DOHH2 (cell line): Measurements from ENCODE around the gene ETV6.

ENCODE experiments used
- H3F3A ChIP-seq: fragments of 200-600 bp; sonication (generic), shearing (Covaris generic); 2 replicates; pipeline ENCODE4 v1.6.0; 2016; ENCODE audit warnings: antibody characterized with exemption, mild to moderate bottlenecking; ENCODE audit not compliant: control insufficient read depth, insufficient read depth
- H3K27ac ChIP-seq: fragments of 200-600 bp; sonication (generic); 2 replicates; pipeline ENCODE4 v1.5.1; 2014; ENCODE audit warnings: low read depth, mild to moderate bottlenecking, low read length, moderate library complexity
- H3K27me3 ChIP-seq: fragments of 200-600 bp; sonication (generic); 2 replicates; pipeline ENCODE4 v1.6.1; 2014; ENCODE audit warnings: mild to moderate bottlenecking, low read length, mixed read lengths; ENCODE audit not compliant: control insufficient read depth
- H3K36me3 ChIP-seq: fragments of 200-600 bp; sonication (generic); 2 replicates; pipeline ENCODE4 v1.6.1; 2014; ENCODE audit warnings: mild to moderate bottlenecking, low read length, moderate library complexity, mixed read lengths; ENCODE audit not compliant: control insufficient read depth
- H3K4me1 ChIP-seq: fragments of 200-600 bp; sonication (generic); 2 replicates; pipeline ENCODE4 v1.6.1; 2014; ENCODE audit warnings: mild to moderate bottlenecking, low read length, mixed read lengths; ENCODE audit not compliant: control insufficient read depth
- H3K4me2 ChIP-seq: fragments of 200-600 bp; sonication (generic); 2 replicates; pipeline ENCODE4 v1.6.0; 2014; ENCODE audit warnings: mild to moderate bottlenecking, low read length, moderate library complexity
- H3K4me3 ChIP-seq: fragments of 200-600 bp; sonication (generic); 2 replicates; pipeline ENCODE4 v1.5.1; 2014; ENCODE audit warnings: mild to moderate bottlenecking, low read length, mixed read lengths
- H3K79me2 ChIP-seq: fragments of 200-600 bp; sonication (generic); 2 replicates; pipeline ENCODE4 v1.6.1; 2014; ENCODE audit warnings: mild to moderate bottlenecking, low read length, mixed read lengths; ENCODE audit not compliant: control insufficient read depth
- H3K9me2 ChIP-seq: fragments of 200-600 bp; sonication (generic); replicated peaks from 2 replicates; pipeline ENCODE4 v1.6.1; 2014; ENCODE audit warnings: mild to moderate bottlenecking, low read length, mixed read lengths; ENCODE audit not compliant: control insufficient read depth
- H3K9me3 ChIP-seq: fragments of 200-600 bp; sonication (generic); 2 replicates; pipeline ENCODE4 v1.6.1; 2014; ENCODE audit warnings: antibody characterized with exemption, low read length, mixed read lengths; ENCODE audit not compliant: control insufficient read depth, insufficient read depth
- H4K20me1 ChIP-seq: fragments of 200-600 bp; sonication (generic); 2 replicates; pipeline ENCODE4 v1.6.0; 2014; ENCODE audit warnings: low read depth, mild to moderate bottlenecking, antibody characterized with exemption, low read length, moderate library complexity; ENCODE audit not compliant: control insufficient read depth, insufficient read depth
- EZH2phosphoT487 ChIP-seq: fragments of 200-600 bp; sonication (generic); IDR thresholded peaks from 2 replicates; pipeline ENCODE4 v1.6.1; 2017; ENCODE audit warnings: borderline replicate concordance, mild to moderate bottlenecking, antibody characterized with exemption, low read length, moderate library complexity, mixed read lengths
- TF ChIP-seq, protein P1 (sequence below): fragments of 200-600 bp; sonication (generic); IDR thresholded peaks from one replicate; pipeline ENCODE4 v1.5.1; 2014; ENCODE audit warnings: antibody characterized with exemption, mild to moderate bottlenecking, low read depth, low read length; ENCODE audit not compliant: poor library complexity, severe bottlenecking

The ETV6 gene

DNA sequence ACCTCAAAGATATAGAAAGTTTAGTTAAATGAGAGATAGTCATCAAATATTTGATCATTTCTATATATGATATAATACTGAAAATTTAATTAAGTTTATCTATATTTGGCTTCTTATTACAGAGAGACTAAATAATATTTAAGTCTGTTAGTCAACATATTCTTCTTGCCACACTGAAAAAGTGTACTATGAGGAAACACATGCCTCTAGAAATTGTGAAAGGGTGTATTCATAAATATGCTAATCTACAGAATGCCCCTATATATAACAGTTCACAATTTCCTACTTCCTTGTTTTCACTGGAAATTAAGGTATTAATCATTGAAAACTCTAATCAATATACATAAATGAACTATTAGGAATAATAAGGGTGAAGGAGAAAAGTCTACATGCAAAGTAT, 31.4 kb upstream of the ETV6 start:
- H3K27ac ChIP-seq = no peak overlapping the region
- no peaks in the 10 kb centered on the region for H3F3A ChIP-seq
- no peaks in the 10 kb centered on the region for H3K79me2 ChIP-seq
- no peaks in the 10 kb centered on the region for H3K9me3 ChIP-seq
- no peaks in the 10 kb centered on the region for H3K4me1 ChIP-seq
- no peaks in the 10 kb centered on the region for H3K27me3 ChIP-seq
- H4K20me1 ChIP-seq = no peaks in the 10 kb centered on the region
- no peak for TF ChIP-seq EZH2phosphoT487
- TF ChIP-seq, protein P1, sequence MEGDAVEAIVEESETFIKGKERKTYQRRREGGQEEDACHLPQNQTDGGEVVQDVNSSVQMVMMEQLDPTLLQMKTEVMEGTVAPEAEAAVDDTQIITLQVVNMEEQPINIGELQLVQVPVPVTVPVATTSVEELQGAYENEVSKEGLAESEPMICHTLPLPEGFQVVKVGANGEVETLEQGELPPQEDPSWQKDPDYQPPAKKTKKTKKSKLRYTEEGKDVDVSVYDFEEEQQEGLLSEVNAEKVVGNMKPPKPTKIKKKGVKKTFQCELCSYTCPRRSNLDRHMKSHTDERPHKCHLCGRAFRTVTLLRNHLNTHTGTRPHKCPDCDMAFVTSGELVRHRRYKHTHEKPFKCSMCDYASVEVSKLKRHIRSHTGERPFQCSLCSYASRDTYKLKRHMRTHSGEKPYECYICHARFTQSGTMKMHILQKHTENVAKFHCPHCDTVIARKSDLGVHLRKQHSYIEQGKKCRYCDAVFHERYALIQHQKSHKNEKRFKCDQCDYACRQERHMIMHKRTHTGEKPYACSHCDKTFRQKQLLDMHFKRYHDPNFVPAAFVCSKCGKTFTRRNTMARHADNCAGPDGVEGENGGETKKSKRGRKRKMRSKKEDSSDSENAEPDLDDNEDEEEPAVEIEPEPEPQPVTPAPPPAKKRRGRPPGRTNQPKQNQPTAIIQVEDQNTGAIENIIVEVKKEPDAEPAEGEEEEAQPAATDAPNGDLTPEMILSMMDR = no peak
- no peaks in the 10 kb centered on the region for H3K9me2 ChIP-seq
- H3K4me2 ChIP-seq = no peak overlapping the region
- H3K36me3 ChIP-seq = no peaks in the 10 kb centered on the region
- H3K4me3 ChIP-seq = no peak overlapping the region

DNA sequence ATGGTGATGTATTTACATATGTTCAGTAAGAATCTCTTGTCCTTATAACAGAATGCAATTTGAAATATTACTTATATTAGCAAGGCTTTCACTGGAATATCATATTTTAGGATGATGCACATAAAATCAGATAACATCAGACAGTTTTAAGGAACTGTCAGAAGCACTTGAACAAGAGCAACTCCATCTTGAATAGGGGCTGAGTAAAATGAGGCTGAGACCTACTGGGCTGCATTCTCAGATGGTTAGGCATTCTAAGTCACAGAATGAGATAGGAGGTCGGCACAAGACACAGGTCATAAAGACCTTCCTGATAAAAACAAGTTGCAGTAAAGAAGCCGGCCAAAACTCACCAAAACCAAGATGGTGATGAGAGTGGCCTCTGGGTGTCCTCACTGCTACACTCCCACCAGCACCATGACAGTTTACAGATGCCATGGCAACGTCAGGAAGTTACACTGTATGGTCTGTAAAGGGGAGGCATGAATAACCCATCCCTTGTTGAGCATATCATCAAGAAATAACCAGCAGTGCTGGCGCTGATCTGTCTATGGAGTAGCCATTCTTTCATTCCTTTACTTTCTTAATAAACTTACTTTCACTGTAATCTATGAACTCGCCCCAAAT, 27.6 kb upstream of the ETV6 start:
- Histone ChIP-seq H3K4me2 (no peak overlapping the region), H3K36me3 (no peaks in the 10 kb centered on the region), H3K79me2 (no peaks in the 10 kb centered on the region), H3K9me3 (no peaks in the 10 kb centered on the region), H3K27ac (no peak overlapping the region), H3K9me2 (no peaks in the 10 kb centered on the region), H3F3A (no peaks in the 10 kb centered on the region), H3K4me1 (no peaks in the 10 kb centered on the region), H4K20me1 (no peaks in the 10 kb centered on the region), H3K4me3 (no peak overlapping the region), H3K27me3 (no peaks in the 10 kb centered on the region)
- TF ChIP-seq EZH2phosphoT487 = no peak
- TF ChIP-seq, protein P1 = peak; percentile 28

DNA sequence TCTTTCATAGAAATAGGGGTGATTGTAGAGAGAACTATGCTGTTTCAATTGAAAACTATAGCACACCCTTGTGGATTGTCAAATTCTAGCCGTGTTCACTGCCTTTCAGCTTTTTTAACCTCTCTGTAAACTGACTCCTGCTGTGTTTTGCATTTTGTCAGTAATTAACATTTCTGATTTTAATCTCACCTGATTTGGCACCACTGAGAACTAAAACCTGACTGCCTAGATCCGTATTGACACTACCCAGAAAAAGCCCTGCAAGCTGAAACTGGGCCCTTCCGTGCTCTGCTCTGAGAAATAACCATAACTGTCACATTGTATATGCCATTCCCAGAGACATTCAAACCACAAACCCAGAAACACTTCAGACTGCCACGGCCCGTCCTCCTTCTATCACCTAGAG, 26.6 kb upstream of the ETV6 start:
- no peaks in the 10 kb centered on the region for H4K20me1 ChIP-seq

More for the DNA sequence above, 26.6 kb upstream of the ETV6 start:
- no peaks in the 10 kb centered on the region for H3K4me1 ChIP-seq
- TF ChIP-seq, protein P1 = no peak
- TF ChIP-seq EZH2phosphoT487 = no peak
- no peaks in the 10 kb centered on the region for H3K9me2 ChIP-seq
- no peaks in the 10 kb centered on the region for H3K9me3 ChIP-seq
- H3F3A ChIP-seq = no peaks in the 10 kb centered on the region
- no peaks in the 10 kb centered on the region for H3K79me2 ChIP-seq
- H3K27ac ChIP-seq = no peak overlapping the region
- no peaks in the 10 kb centered on the region for H3K36me3 ChIP-seq
- H3K4me2 ChIP-seq = no peak overlapping the region
- no peaks in the 10 kb centered on the region for H3K27me3 ChIP-seq
- H3K4me3 ChIP-seq = no peak overlapping the region
